Peyer's patch (tissue), 4 donors: ENCODE results near the gene TRIM9. TPM values are rescaled to one million over a fixed set of nuclear protein-coding genes. Genes with fewer than 3 reads are reported as not detected.

ENCODE experiments used
- DNase-seq, 3 donors: peaks; one replicate each; pipeline ENCODE4 v3.0.0-alpha.2; 2017 to 2019
- H3K27ac ChIP-seq, 4 donors: fragments of 200-600 bp; sonication (generic); one replicate each; pipeline ENCODE4 v1.5.1; 2016 to 2019
- H3K27me3 ChIP-seq, 2 donors: fragments of 200-600 bp; sonication (generic); one replicate each; pipeline ENCODE4 v1.5.1; 2019
- H3K36me3 ChIP-seq, 3 donors: fragments of 200-600 bp; sonication (generic); one replicate each; pipeline ENCODE4 v1.5.1; 2016 to 2019
- H3K4me1 ChIP-seq, 4 donors: fragments of 200-600 bp; sonication (generic); one replicate each; pipeline ENCODE4 v1.5.1; 2016 to 2019
- H3K4me3 ChIP-seq, 4 donors: fragments of 200-600 bp; sonication (generic); 1 replicate in 3 of 4; 2 replicates in 1 of 4; pipeline ENCODE4 v1.5.1; 2016 to 2019; ENCODE audit warnings: mild to moderate bottlenecking in 1 of 4
- H3K9me3 ChIP-seq, 4 donors: fragments of 200-600 bp; sonication (generic); one replicate each; pipeline ENCODE4 v1.5.1; 2016 to 2019; ENCODE audit warnings: mild to moderate bottlenecking in 1 of 4
- POLR2A ChIP-seq, 2 donors: fragments of 450-650 bp; IDR thresholded peaks; one replicate each; pipeline ENCODE4 v1.5.1; 2017; ENCODE audit warnings: antibody characterized with exemption in 2 of 2, mild to moderate bottlenecking in 2 of 2, moderate library complexity in 2 of 2
- total RNA-seq, 4 donors: library from RNA; depleted of rRNA; stranded (reverse); fragments of >200 nt; gene quantifications; one replicate each; pipeline ENCODE4 v1.1.0, GENCODE V29; 2016
- TF ChIP-seq, protein P1 (sequence below), 6 experiments: fragments of 450-650 bp in 4 of 6; fragments of 200-600 bp in 2 of 6; sonication (generic) in 1 of 6; IDR thresholded peaks; one replicate each; pipeline ENCODE4 v1.5.1; 2017 to 2019; ENCODE audit warnings: antibody characterized with exemption in 6 of 6, mild to moderate bottlenecking in 3 of 6, moderate library complexity in 1 of 6

TRIM9 gene
- total RNA-seq, 4 donors from 2014 or later, result 0.35 to 5.0 (median 2.2) TPM

DNA sequence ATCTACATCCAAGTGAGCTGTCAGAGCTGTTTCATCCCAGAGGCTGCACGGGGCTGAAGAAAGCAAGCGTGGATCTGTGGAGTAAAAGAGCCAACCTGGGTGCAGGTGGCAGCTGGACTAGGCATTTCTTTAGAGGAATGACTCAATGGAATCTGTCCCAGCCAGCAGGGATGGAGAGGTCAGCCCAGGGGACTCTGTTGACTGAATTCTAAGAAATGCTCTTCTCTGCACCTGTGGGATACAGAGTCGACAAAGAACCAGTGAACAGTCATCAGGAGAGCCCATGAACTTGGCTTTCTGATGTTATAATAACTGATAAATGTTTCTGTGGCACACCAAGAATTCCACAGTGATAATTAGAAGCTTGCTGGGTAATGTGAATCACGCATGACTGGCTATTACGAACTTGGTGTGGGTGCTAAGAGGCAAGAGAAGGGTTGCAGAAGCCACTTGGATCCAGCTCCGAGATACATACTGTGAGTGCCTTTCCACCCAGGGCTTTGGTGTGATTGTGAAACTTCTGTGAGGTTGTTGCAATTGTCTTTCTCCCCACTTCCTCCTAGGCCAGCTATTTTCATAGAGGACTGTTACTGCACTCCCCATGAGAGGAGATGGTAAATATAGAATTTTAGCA, 166.8 kb downstream of the TRIM9 start:
- no peak overlapping the region for H3K27ac ChIP-seq
- TF ChIP-seq POLR2A (IDR thresholded peaks at IDR 0.05), result no peak
- TF ChIP-seq, protein P1, sequence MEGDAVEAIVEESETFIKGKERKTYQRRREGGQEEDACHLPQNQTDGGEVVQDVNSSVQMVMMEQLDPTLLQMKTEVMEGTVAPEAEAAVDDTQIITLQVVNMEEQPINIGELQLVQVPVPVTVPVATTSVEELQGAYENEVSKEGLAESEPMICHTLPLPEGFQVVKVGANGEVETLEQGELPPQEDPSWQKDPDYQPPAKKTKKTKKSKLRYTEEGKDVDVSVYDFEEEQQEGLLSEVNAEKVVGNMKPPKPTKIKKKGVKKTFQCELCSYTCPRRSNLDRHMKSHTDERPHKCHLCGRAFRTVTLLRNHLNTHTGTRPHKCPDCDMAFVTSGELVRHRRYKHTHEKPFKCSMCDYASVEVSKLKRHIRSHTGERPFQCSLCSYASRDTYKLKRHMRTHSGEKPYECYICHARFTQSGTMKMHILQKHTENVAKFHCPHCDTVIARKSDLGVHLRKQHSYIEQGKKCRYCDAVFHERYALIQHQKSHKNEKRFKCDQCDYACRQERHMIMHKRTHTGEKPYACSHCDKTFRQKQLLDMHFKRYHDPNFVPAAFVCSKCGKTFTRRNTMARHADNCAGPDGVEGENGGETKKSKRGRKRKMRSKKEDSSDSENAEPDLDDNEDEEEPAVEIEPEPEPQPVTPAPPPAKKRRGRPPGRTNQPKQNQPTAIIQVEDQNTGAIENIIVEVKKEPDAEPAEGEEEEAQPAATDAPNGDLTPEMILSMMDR (IDR thresholded peaks at IDR 0.05), result no peak
- no peak for DNase-seq
- H3K4me1 ChIP-seq, result no peaks in the 10 kb centered on the region
- H3K36me3 ChIP-seq, result peaks cover 0 to 9% (median 0%) of the 10 kb centered on the region in 3 donors
- no peak overlapping the region for H3K4me3 ChIP-seq
- no peaks in the 10 kb centered on the region for H3K9me3 ChIP-seq
- no peaks in the 10 kb centered on the region for H3K27me3 ChIP-seq

- Histone ChIP-seq H3K9me3 (no peaks in the 10 kb centered on the region), H3K27me3 (no peaks in the 10 kb centered on the region), H3K36me3 (peaks cover 0 to 9% (median 0%) of the 10 kb centered on the region in 3 donors), H3K4me3 (no peak overlapping the region), H3K27ac (no peak overlapping the region), H3K4me1 (no peaks in the 10 kb centered on the region)
- TF ChIP-seq POLR2A (IDR thresholded peaks at IDR 0.05), result no peak
- TF ChIP-seq, protein P1 (IDR thresholded peaks at IDR 0.05), result no peak
- no peak for DNase-seq
Observed at GRCh38 chr14:50926851-50927386, 168.0 kb downstream of the TRIM9 start.

Other genes with a start within 250 kb of the TRIM9 start
- not detected for gene ABHD12B, start 223.1 kb downstream of the TRIM9 start, total RNA-seq
- 10 to 100 TPM in 1 of 4 donors, 1 to 10 TPM in 3; 1.8 to 42.1 (median 4.1) TPM for gene PYGL, start 150.6 kb downstream of the TRIM9 start, total RNA-seq
- gene TMX1, start 145.1 kb upstream of the TRIM9 start, total RNA-seq, result 10 to 100 TPM in 3 of 4 donors, 1 to 10 TPM in 1; 7.4 to 21.3 (median 16.1) TPM